DMS 273 treated with DMSO at 0.1 percent for 48 hours (cell line): ENCODE measurements around the gene DTX1.

Source experiments
- DNase-seq: peaks from one replicate; lab custom pipeline; 2025; lab: John Stamatoyannopoulos, UW

DTX1 gene

GRCh38 chr12:113094738-113095137 lies 38.2 kb downstream of the DTX1 start:
- DNase-seq: no peak

- no peak for DNase-seq
These were observed 38.9 kb downstream of the DTX1 start for GRCh38 chr12:113095405-113095804.

GRCh38 chr12:113096675-113097461 lies 40.3 kb downstream of the DTX1 start:
- no peak for DNase-seq

GRCh38 chr12:113097716-113098440 lies 41.3 kb downstream of the DTX1 start:
- no peak for DNase-seq

- DNase-seq: peak; percentile 60
These were observed 42.0 kb downstream of the DTX1 start for GRCh38 chr12:113098441-113099028.

- DNase-seq: no peak
These were observed 42.8 kb downstream of the DTX1 start for GRCh38 chr12:113099364-113099763.

GRCh38 chr12:113099764-113100163 lies 43.2 kb downstream of the DTX1 start:
- DNase-seq: no peak

GRCh38 chr12:113101751-113102150 lies 45.2 kb downstream of the DTX1 start:
- DNase-seq: no peak

GRCh38 chr12:113102811-113103210 lies 46.3 kb downstream of the DTX1 start:
- no peak for DNase-seq

- DNase-seq: no peak
These were observed 47.4 kb downstream of the DTX1 start for GRCh38 chr12:113103756-113104450.

- DNase-seq: no peak
These were observed 48.5 kb downstream of the DTX1 start for GRCh38 chr12:113104953-113105510.

- no peak for DNase-seq
These were observed 49.2 kb downstream of the DTX1 start for GRCh38 chr12:113105606-113106271.

- no peak for DNase-seq
These were observed 49.8 kb downstream of the DTX1 start for GRCh38 chr12:113106361-113106760.

- DNase-seq: no peak
These were observed 51.8 kb downstream of the DTX1 start for GRCh38 chr12:113108308-113108707.

- no peak for DNase-seq
These were observed 52.8 kb downstream of the DTX1 start for GRCh38 chr12:113109360-113109759.

GRCh38 chr12:113109872-113110599 lies 53.5 kb downstream of the DTX1 start:
- DNase-seq: no peak

- no peak for DNase-seq
These were observed 54.7 kb downstream of the DTX1 start for GRCh38 chr12:113111247-113111646.

- DNase-seq: no peak
These were observed 55.7 kb downstream of the DTX1 start for GRCh38 chr12:113112043-113112899.

- no peak for DNase-seq
These were observed 56.9 kb downstream of the DTX1 start for GRCh38 chr12:113113397-113113796.
